Measurements from ENCODE around the gene DCUN1D3.
"Not testable (repeated sequence)": the region's sequence is repeated elsewhere in the genome, so short reads cannot be mapped to it uniquely, and the experiment has no call there.

The DCUN1D3 gene

GRCh38 chr16:20938426-20938825, 38.3 kb upstream of the DCUN1D3 start:
- Histone ChIP-seq H3K4me1 (ENCODE audit: control insufficient read depth, insufficient read depth, low read length, unreplicated experiment) (peaks cover 14% of the 10 kb centered on the region), H3K79me2 (ENCODE audit: control insufficient read depth, insufficient read depth, low read length, unreplicated experiment) (no peaks in the 10 kb centered on the region), H3K36me3 (ENCODE audit: insufficient read depth, low read length) (no peaks in the 10 kb centered on the region), H2AFZ (ENCODE audit: low read length, unreplicated experiment) (peak overlapping the region; percentile 21), H3K27me3 (ENCODE audit: insufficient read depth, low read length) (no peaks in the 10 kb centered on the region), H3K27ac (ENCODE audit: low read depth, low read length) (no peak overlapping the region), H3K4me3 (ENCODE audit: low read depth, low read length) (no peak overlapping the region)

DNA sequence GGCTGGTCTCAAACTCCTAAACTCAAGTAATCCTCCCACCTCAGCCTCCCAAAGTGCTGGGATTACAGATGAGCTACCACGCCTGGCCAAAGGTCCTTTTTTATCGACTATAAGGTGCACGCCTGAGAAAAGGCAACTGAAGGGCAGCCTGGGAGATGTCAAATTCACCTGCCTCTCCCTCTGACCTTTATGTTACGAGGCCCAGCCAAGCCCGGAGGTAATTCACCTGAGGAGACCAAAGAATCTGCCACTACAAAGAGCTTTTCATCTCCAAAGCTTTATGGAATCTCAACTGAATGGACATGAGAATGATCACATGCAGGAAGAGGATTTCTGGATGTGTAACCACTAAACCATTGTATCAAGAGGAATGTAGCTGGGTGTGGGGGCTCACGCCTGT, 37.6 kb upstream of the DCUN1D3 start:
- Histone ChIP-seq H3K79me2 (ENCODE audit: control insufficient read depth, insufficient read depth, low read length, unreplicated experiment) (no peaks in the 10 kb centered on the region), H3K4me3 (ENCODE audit: low read depth, low read length) (no peak overlapping the region), H3K36me3 (ENCODE audit: insufficient read depth, low read length) (no peaks in the 10 kb centered on the region), H3K27me3 (ENCODE audit: insufficient read depth, low read length) (no peaks in the 10 kb centered on the region), H2AFZ (ENCODE audit: low read length, unreplicated experiment) (no peak overlapping the region), H3K4me1 (ENCODE audit: control insufficient read depth, insufficient read depth, low read length, unreplicated experiment) (peaks cover 14% of the 10 kb centered on the region), H3K27ac (ENCODE audit: low read depth, low read length) (no peak overlapping the region)

DNA sequence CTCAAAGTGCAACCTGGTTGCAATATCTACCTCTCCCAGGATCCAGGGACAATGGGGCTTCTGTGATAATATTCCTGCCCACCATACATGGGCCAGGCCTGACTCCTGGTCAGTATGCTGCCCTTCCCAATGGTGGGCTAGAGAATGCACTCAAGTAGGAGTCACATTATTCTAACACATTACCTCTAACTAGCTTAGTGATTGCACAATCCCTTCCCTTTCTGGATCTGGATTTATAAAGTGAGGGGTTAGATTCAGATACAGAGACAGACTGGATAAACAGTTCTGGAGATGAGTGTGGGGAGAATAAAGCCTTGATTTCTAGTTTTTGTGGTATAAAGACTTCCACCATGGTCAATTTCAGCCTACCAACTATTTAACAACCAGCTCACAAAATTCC, 33.4 kb upstream of the DCUN1D3 start:
- Histone ChIP-seq H3K4me1 (ENCODE audit: control insufficient read depth, insufficient read depth, low read length, unreplicated experiment) (peaks cover 9% of the 10 kb centered on the region), H3K79me2 (ENCODE audit: control insufficient read depth, insufficient read depth, low read length, unreplicated experiment) (no peaks in the 10 kb centered on the region), H3K4me3 (ENCODE audit: low read depth, low read length) (no peak overlapping the region), H3K27ac (ENCODE audit: low read depth, low read length) (no peak overlapping the region), H2AFZ (ENCODE audit: low read length, unreplicated experiment) (no peak overlapping the region), H3K27me3 (ENCODE audit: insufficient read depth, low read length) (no peaks in the 10 kb centered on the region), H3K36me3 (ENCODE audit: insufficient read depth, low read length) (no peaks in the 10 kb centered on the region)

GRCh38 chr16:20931066-20931600, 31.0 kb upstream of the DCUN1D3 start:
- no peak overlapping the region for H3K4me3 ChIP-seq (ENCODE audit: low read depth, low read length)
- H3K79me2 ChIP-seq (ENCODE audit: control insufficient read depth, insufficient read depth, low read length, unreplicated experiment), result no peaks in the 10 kb centered on the region
- H3K36me3 ChIP-seq (ENCODE audit: insufficient read depth, low read length), result no peaks in the 10 kb centered on the region
- no peak overlapping the region for H3K27ac ChIP-seq (ENCODE audit: low read depth, low read length)
- H3K4me1 ChIP-seq (ENCODE audit: control insufficient read depth, insufficient read depth, low read length, unreplicated experiment), result no peaks in the 10 kb centered on the region
- H3K27me3 ChIP-seq (ENCODE audit: insufficient read depth, low read length), result no peaks in the 10 kb centered on the region
- no peak overlapping the region for H2AFZ ChIP-seq (ENCODE audit: low read length, unreplicated experiment)

GRCh38 chr16:20930365-20930690, 30.2 kb upstream of the DCUN1D3 start:
- H3K4me3 ChIP-seq (ENCODE audit: low read depth, low read length), result no peak overlapping the region
- no peak overlapping the region for H3K27ac ChIP-seq (ENCODE audit: low read depth, low read length)
- no peak overlapping the region for H2AFZ ChIP-seq (ENCODE audit: low read length, unreplicated experiment)
- H3K4me1 ChIP-seq (ENCODE audit: control insufficient read depth, insufficient read depth, low read length, unreplicated experiment), result no peaks in the 10 kb centered on the region
- no peaks in the 10 kb centered on the region for H3K36me3 ChIP-seq (ENCODE audit: insufficient read depth, low read length)
- H3K27me3 ChIP-seq (ENCODE audit: insufficient read depth, low read length), result no peaks in the 10 kb centered on the region
- H3K79me2 ChIP-seq (ENCODE audit: control insufficient read depth, insufficient read depth, low read length, unreplicated experiment), result no peaks in the 10 kb centered on the region

GRCh38 chr16:20929676-20930364, 29.7 kb upstream of the DCUN1D3 start:
- H3K27me3 ChIP-seq (ENCODE audit: insufficient read depth, low read length); H3K4me3 ChIP-seq (ENCODE audit: low read depth, low read length); H3K27ac ChIP-seq (ENCODE audit: low read depth, low read length); H2AFZ ChIP-seq (ENCODE audit: low read length, unreplicated experiment); H3K79me2 ChIP-seq (ENCODE audit: control insufficient read depth, insufficient read depth, low read length, unreplicated experiment); H3K36me3 ChIP-seq (ENCODE audit: insufficient read depth, low read length); H3K4me1 ChIP-seq (ENCODE audit: control insufficient read depth, insufficient read depth, low read length, unreplicated experiment): not testable (repeated sequence)

DNA sequence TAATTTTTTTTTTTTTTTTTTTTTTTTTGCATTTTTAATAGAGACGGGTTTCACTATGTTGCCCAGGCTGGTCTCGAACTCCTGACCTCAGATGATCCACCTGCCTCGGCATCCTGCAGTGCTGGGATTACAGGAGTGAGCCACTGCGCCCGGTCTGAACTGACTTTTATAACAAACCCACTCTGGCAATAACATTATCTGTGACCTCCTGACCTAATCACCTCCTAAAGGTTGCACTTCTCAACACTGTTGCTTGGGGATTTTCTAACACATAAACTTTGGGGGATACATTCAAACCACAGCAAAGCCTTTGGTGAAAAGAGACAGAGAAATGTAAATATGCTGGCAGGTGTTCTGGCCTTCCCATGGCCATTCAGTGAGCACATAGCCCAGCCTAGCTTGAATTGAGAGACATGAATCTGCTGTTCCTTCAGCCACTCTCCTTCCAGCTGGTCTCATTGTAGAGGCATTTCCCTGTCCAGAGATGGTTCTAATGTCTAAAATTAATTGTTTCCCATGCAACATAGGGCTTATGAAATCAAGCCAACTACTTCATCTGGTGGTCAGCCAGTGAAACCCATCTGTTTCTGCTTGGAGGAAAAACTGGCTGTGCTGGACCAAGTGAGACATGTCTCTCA, 28.7 kb upstream of the DCUN1D3 start:
- Histone ChIP-seq H3K79me2 (ENCODE audit: control insufficient read depth, insufficient read depth, low read length, unreplicated experiment) (no peaks in the 10 kb centered on the region), H3K4me1 (ENCODE audit: control insufficient read depth, insufficient read depth, low read length, unreplicated experiment) (no peaks in the 10 kb centered on the region), H3K27me3 (ENCODE audit: insufficient read depth, low read length) (no peaks in the 10 kb centered on the region), H3K4me3 (ENCODE audit: low read depth, low read length) (no peak overlapping the region), H2AFZ (ENCODE audit: low read length, unreplicated experiment) (no peak overlapping the region), H3K27ac (ENCODE audit: low read depth, low read length) (no peak overlapping the region), H3K36me3 (ENCODE audit: insufficient read depth, low read length) (peaks cover 3% of the 10 kb centered on the region; the same call in 1 of the 2 replicates)

DNA sequence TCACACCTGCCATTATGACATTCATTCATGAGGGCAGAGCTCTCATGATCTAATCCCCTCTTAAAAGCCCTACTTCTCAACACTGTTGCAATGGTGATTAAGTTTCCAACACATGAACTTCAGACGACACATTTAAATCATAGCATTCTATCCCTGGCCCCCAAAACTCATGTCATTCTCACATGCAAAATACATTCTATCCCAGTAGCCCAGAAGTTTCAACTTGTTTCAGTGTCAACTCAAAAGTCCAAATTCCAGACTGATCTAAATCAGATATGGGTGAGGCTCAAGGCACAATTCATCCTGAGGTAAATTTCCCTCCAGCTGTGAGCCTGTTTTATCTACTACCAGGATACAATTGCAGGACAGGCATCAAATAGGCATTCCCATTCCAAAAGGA, 25.6 kb upstream of the DCUN1D3 start:
- H3K79me2 ChIP-seq (ENCODE audit: control insufficient read depth, insufficient read depth, low read length, unreplicated experiment), result no peaks in the 10 kb centered on the region
- no peak overlapping the region for H3K27ac ChIP-seq (ENCODE audit: low read depth, low read length)
- H3K4me3 ChIP-seq (ENCODE audit: low read depth, low read length), result no peak overlapping the region
- H3K4me1 ChIP-seq (ENCODE audit: control insufficient read depth, insufficient read depth, low read length, unreplicated experiment), result no peaks in the 10 kb centered on the region
- H3K27me3 ChIP-seq (ENCODE audit: insufficient read depth, low read length), result no peaks in the 10 kb centered on the region
- H3K36me3 ChIP-seq (ENCODE audit: insufficient read depth, low read length), result peaks cover 3% of the 10 kb centered on the region; the same call in 1 of the 2 replicates
- no peak overlapping the region for H2AFZ ChIP-seq (ENCODE audit: low read length, unreplicated experiment)

DNA sequence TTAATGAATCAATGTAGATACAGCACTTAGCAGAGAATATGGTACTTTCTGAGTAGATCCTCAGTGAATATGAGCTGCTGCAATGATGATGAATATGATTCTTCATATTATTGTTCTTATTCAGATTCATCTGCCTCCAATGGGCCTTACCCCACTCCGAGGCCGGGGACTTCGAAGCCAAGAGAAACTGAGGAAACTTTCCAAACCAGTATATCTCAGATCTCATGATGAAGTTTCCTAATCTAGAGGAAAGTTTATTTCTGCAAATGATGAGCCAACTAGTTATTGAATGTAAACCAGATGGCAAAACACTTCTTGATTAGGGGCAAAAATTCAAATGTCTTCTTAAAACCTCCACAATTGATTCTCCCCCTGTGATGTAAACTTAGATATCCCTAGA, 23.7 kb upstream of the DCUN1D3 start:
- H3K4me3 ChIP-seq (ENCODE audit: low read depth, low read length), result no peak overlapping the region
- H3K27me3 ChIP-seq (ENCODE audit: insufficient read depth, low read length), result no peaks in the 10 kb centered on the region
- no peaks in the 10 kb centered on the region for H3K79me2 ChIP-seq (ENCODE audit: control insufficient read depth, insufficient read depth, low read length, unreplicated experiment)
- peaks cover 3% of the 10 kb centered on the region for H3K4me1 ChIP-seq (ENCODE audit: control insufficient read depth, insufficient read depth, low read length, unreplicated experiment)
- no peak overlapping the region for H2AFZ ChIP-seq (ENCODE audit: low read length, unreplicated experiment)
- no peak overlapping the region for H3K27ac ChIP-seq (ENCODE audit: low read depth, low read length)
- H3K36me3 ChIP-seq (ENCODE audit: insufficient read depth, low read length), result peaks cover 3% of the 10 kb centered on the region; the same call in 1 of the 2 replicates

GRCh38 chr16:20920799-20921198, 20.6 kb upstream of the DCUN1D3 start:
- H2AFZ ChIP-seq (ENCODE audit: low read length, unreplicated experiment), result no peak overlapping the region
- peaks cover 3% of the 10 kb centered on the region; the same call in 1 of the 2 replicates for H3K36me3 ChIP-seq (ENCODE audit: insufficient read depth, low read length)
- H3K79me2 ChIP-seq (ENCODE audit: control insufficient read depth, insufficient read depth, low read length, unreplicated experiment), result no peaks in the 10 kb centered on the region
- no peak overlapping the region for H3K27ac ChIP-seq (ENCODE audit: low read depth, low read length)
- peaks cover 10% of the 10 kb centered on the region for H3K4me1 ChIP-seq (ENCODE audit: control insufficient read depth, insufficient read depth, low read length, unreplicated experiment)
- no peak overlapping the region for H3K4me3 ChIP-seq (ENCODE audit: low read depth, low read length)
- H3K27me3 ChIP-seq (ENCODE audit: insufficient read depth, low read length), result no peaks in the 10 kb centered on the region

- Histone ChIP-seq H2AFZ (ENCODE audit: low read length, unreplicated experiment) (no peak overlapping the region), H3K4me3 (ENCODE audit: low read depth, low read length) (no peak overlapping the region), H3K79me2 (ENCODE audit: control insufficient read depth, insufficient read depth, low read length, unreplicated experiment) (no peaks in the 10 kb centered on the region), H3K27me3 (ENCODE audit: insufficient read depth, low read length) (no peaks in the 10 kb centered on the region), H3K27ac (ENCODE audit: low read depth, low read length) (no peak overlapping the region), H3K4me1 (ENCODE audit: control insufficient read depth, insufficient read depth, low read length, unreplicated experiment) (peaks cover 10% of the 10 kb centered on the region), H3K36me3 (ENCODE audit: insufficient read depth, low read length) (peaks cover 3% of the 10 kb centered on the region; the same call in 1 of the 2 replicates)
Observed at GRCh38 chr16:20920091-20920490, 19.9 kb upstream of the DCUN1D3 start.

All from ACC112 (cell line).